GM23338 (cell line): Measurements from ENCODE around the gene MORN4. TPM values are rescaled to one million over a fixed set of nuclear protein-coding genes. Genes with fewer than 3 reads are reported as not detected.

Source experiments
- ATAC-seq: fragments of 200-7000 bp; cut with Tn5 transposase; 3 replicates; pipeline ENCODE4 v1.9.1; 2020
- DNase-seq: peaks from one replicate; pipeline ENCODE4 v3.0.0-alpha.2; 2015; ENCODE audit warnings: low spot score
- H2AFZ ChIP-seq: fragments of 200-600 bp; sonication (generic); 2 replicates; pipeline ENCODE4 v1.8.0; 2016; ENCODE audit warnings: antibody characterized with exemption, mild to moderate bottlenecking, moderate library complexity
- H3F3A ChIP-seq: fragments of 200-600 bp; sonication (generic); replicated peaks from 2 replicates; pipeline ENCODE4 v1.8.0; 2017; ENCODE audit warnings: antibody characterized with exemption, mixed run types, low read depth
- H3K27ac ChIP-seq: fragments of 200-600 bp; sonication (generic); 2 replicates; pipeline ENCODE4 v1.6.1; 2016; ENCODE audit warnings: low read depth
- H3K27me3 ChIP-seq: fragments of 200-600 bp; sonication (generic); 2 replicates; pipeline ENCODE4 v1.8.0; 2016; ENCODE audit warnings: mild to moderate bottlenecking, mixed run types, moderate library complexity; ENCODE audit not compliant: insufficient read depth
- H3K36me3 ChIP-seq: fragments of 200-600 bp; sonication (generic); 2 replicates; pipeline ENCODE4 v1.8.0; 2016; ENCODE audit warnings: mild to moderate bottlenecking; ENCODE audit not compliant: insufficient read depth
- H3K4me1 ChIP-seq: fragments of 200-600 bp; sonication (generic); 2 replicates; pipeline ENCODE4 v1.8.0; 2016; ENCODE audit warnings: mild to moderate bottlenecking, moderate library complexity; ENCODE audit not compliant: insufficient read depth
- H3K4me2 ChIP-seq: fragments of 200-600 bp; sonication (generic); 2 replicates; pipeline ENCODE4 v1.7.1; 2017; ENCODE audit warnings: mixed run types
- H3K4me3 ChIP-seq: fragments of 200-600 bp; sonication (generic); 2 replicates; pipeline ENCODE4 v1.6.1; 2016; ENCODE audit warnings: mixed run types
- H3K79me2 ChIP-seq: fragments of 200-600 bp; sonication (generic); replicated peaks from 2 replicates; pipeline ENCODE4 v1.8.0; 2017; ENCODE audit warnings: mild to moderate bottlenecking; ENCODE audit not compliant: insufficient read depth
- H3K9me2 ChIP-seq: fragments of 200-600 bp; sonication (generic); 2 replicates; pipeline ENCODE4 v1.8.0; 2017; ENCODE audit not compliant: insufficient read depth
- H4K20me1 ChIP-seq: fragments of 200-600 bp; sonication (generic); replicated peaks from 2 replicates; pipeline ENCODE4 v1.8.0; 2017; ENCODE audit warnings: mild to moderate bottlenecking; ENCODE audit not compliant: insufficient read depth
- H3K27ac Mint-ChIP-seq: 2 replicates; pipeline ENCODE4 v1.8.0; 2020; ENCODE audit warnings: inconsistent platforms, mild to moderate bottlenecking, moderate library complexity, mixed read lengths
- H3K27me3 Mint-ChIP-seq: 3 replicates; pipeline ENCODE4 v1.8.0; 2022; ENCODE audit warnings: low read depth, mild to moderate bottlenecking, moderate library complexity, mixed read lengths, inconsistent platforms; ENCODE audit not compliant: insufficient read depth, poor library complexity
- H3K36me3 Mint-ChIP-seq: 3 replicates; pipeline ENCODE4 v1.8.0; 2021; ENCODE audit warnings: low read depth, mild to moderate bottlenecking, inconsistent platforms, moderate library complexity, mixed read lengths
- H3K4me1 Mint-ChIP-seq: 3 replicates; pipeline ENCODE4 v1.8.0; 2020; ENCODE audit warnings: mild to moderate bottlenecking, inconsistent platforms, mixed read lengths
- H3K4me3 Mint-ChIP-seq: 3 replicates; pipeline ENCODE4 v1.8.0; 2021; ENCODE audit warnings: moderate library complexity, mild to moderate bottlenecking, inconsistent platforms, mixed read lengths
- H3K9me3 Mint-ChIP-seq: 3 replicates; pipeline ENCODE4 v1.8.0; 2020; ENCODE audit warnings: moderate library complexity, mild to moderate bottlenecking, inconsistent platforms, mixed read lengths
- CTCF ChIP-seq, 2 experiments: fragments of 200-600 bp in 1 of 2; sonication (generic) in 1 of 2; conservative IDR thresholded peaks; 2 replicates each; pipeline versions ENCODE4 v1.5.1 to v1.6.1; 2016 to 2017; ENCODE audit warnings: antibody characterized with exemption in 2 of 2, low read depth in 2 of 2, mild to moderate bottlenecking in 2 of 2, moderate library complexity in 1 of 2
- ETS1 ChIP-seq: IDR thresholded peaks from 2 replicates; pipeline ENCODE4 v1.6.1; 2016; ENCODE audit warnings: antibody characterized with exemption
- EZH2 ChIP-seq: fragments of 200-600 bp; sonication (generic); IDR thresholded peaks from one replicate; pipeline ENCODE4 v1.8.0; 2017; ENCODE audit warnings: antibody characterized with exemption, mild to moderate bottlenecking, low read depth; ENCODE audit not compliant: unreplicated experiment
- EZH2phosphoT487 ChIP-seq: fragments of 200-600 bp; sonication (generic); IDR thresholded peaks from one replicate; pipeline ENCODE4 v1.8.1; 2018; ENCODE audit warnings: antibody characterized with exemption; ENCODE audit not compliant: unreplicated experiment
- JUNB ChIP-seq: IDR thresholded peaks from one replicate; pipeline ENCODE4 v1.6.1; 2016; ENCODE audit warnings: antibody characterized with exemption; ENCODE audit not compliant: unreplicated experiment
- POLR2AphosphoS5 ChIP-seq: IDR thresholded peaks from 2 replicates; pipeline ENCODE4 v1.6.1; 2016; ENCODE audit warnings: antibody characterized with exemption, low read depth
- REST ChIP-seq: IDR thresholded peaks from one replicate; pipeline ENCODE4 v1.6.1; 2018; ENCODE audit warnings: antibody characterized with exemption; ENCODE audit not compliant: unreplicated experiment
- STAT1 ChIP-seq: IDR thresholded peaks from one replicate; pipeline ENCODE4 v1.6.1; 2016; ENCODE audit warnings: antibody characterized with exemption; ENCODE audit not compliant: unreplicated experiment
- ZNF114 ChIP-seq: fragments of 250-450 bp; sonication (Bioruptor Pico); IDR thresholded peaks from 2 replicates; pipeline ENCODE4 v1.5.0; 2020; ENCODE audit warnings: mild to moderate bottlenecking, moderate library complexity
- ZNF462 ChIP-seq: fragments of 250-450 bp; sonication (Bioruptor Pico); IDR thresholded peaks from 2 replicates; pipeline ENCODE4 v1.5.0; 2020; ENCODE audit warnings: mild to moderate bottlenecking, moderate library complexity
- polyA plus RNA-seq: library from polyadenylated mRNA; unstranded; fragments of >200 nt; fragmentation: Nextera tagmentation; extraction: Ambion mirVana; gene quantifications from 2 replicates; pipeline ENCODE4 v1.2.1, GENCODE V29; 2016
- total RNA-seq: library from RNA; depleted of rRNA; stranded (reverse); fragments of >200 nt; shearing (Covaris generic); gene quantifications from 2 replicates; pipeline ENCODE4 v1.2.3, GENCODE V29; 2014

Gene MORN4
- total and polyA plus RNA-seq, 2 experiments from 2014 or later = 9.0 to 50.0 TPM

- TF ChIP-seq ZNF462 (CRISPR knock-in tag) (no peak), CTCF (conservative IDR thresholded peaks at IDR 0.05; ENCODE audit: low read depth in 2 of 2) (no peak), JUNB (no peak)
These were observed 49.8 kb downstream of the MORN4 start (continued) for GRCh38 chr10:97583476-97583875.

GRCh38 chr10:97582169-97582568 lies 51.1 kb downstream of the MORN4 start:
- no peak overlapping the region for H3K27ac ChIP-seq
- H3K79me2 ChIP-seq = no peaks in the 10 kb centered on the region
- H3K27me3 Mint-ChIP-seq = peaks cover 8% of the 10 kb centered on the region
- no peak overlapping the region for H3K4me2 ChIP-seq
- H3K4me3 ChIP-seq = no peak overlapping the region
- H3K9me2 ChIP-seq = no peaks in the 10 kb centered on the region
- H2AFZ ChIP-seq = no peak overlapping the region
- H3K36me3 Mint-ChIP-seq = no peaks in the 10 kb centered on the region
- peaks cover 3% of the 10 kb centered on the region for H3K4me1 ChIP-seq
- H3K27ac Mint-ChIP-seq = no peak overlapping the region
- DNase-seq = no peak
- H3F3A ChIP-seq = no peaks in the 10 kb centered on the region
- ATAC-seq = no peak
- H4K20me1 ChIP-seq = no peaks in the 10 kb centered on the region
- H3K36me3 ChIP-seq = no peaks in the 10 kb centered on the region
- H3K9me3 Mint-ChIP-seq = no peaks in the 10 kb centered on the region
- no peaks in the 10 kb centered on the region for H3K27me3 ChIP-seq
- H3K4me1 Mint-ChIP-seq = peaks cover 10% of the 10 kb centered on the region; the same call in 2 of the 3 replicates
- no peak overlapping the region for H3K4me3 Mint-ChIP-seq
- TF ChIP-seq EZH2phosphoT487 (no peak), ETS1 (no peak), REST (no peak), STAT1 (no peak), POLR2AphosphoS5 (no peak), EZH2 (no peak), JUNB (no peak), ZNF114 (CRISPR knock-in tag) (no peak), CTCF (conservative IDR thresholded peaks at IDR 0.05; ENCODE audit: low read depth in 2 of 2) (no peak)
